Lower leg skin (tissue), 4 donors: ENCODE measurements around the gene P2RY8. TPM values are rescaled to one million over a fixed set of nuclear protein-coding genes. Genes with fewer than 3 reads are reported as not detected.
"Not testable (repeated sequence)": the region's sequence is repeated elsewhere in the genome, so short reads cannot be mapped to it uniquely, and the experiment has no call there.

Experiments
- DNase-seq, 2 donors: peaks; one replicate each; pipeline ENCODE4 v3.0.0-alpha.2; 2019; ENCODE audit warnings: low spot score in 2 of 2
- H3K4me3 ChIP-seq: fragments of 200-600 bp; sonication (generic); 2 replicates; pipeline ENCODE4 v1.5.1; 2017; ENCODE audit warnings: mild to moderate bottlenecking, low read depth; ENCODE audit not compliant: poor library complexity, severe bottlenecking
- POLR2A ChIP-seq, 2 donors: fragments of 450-650 bp; IDR thresholded peaks; one replicate each; pipeline ENCODE4 v1.6.1; 2016 to 2017; ENCODE audit warnings: antibody characterized with exemption in 2 of 2, mild to moderate bottlenecking in 1 of 2, moderate library complexity in 1 of 2
- WGBS, 2 donors: methylation state at CpG; one replicate each; pipeline ENCODE4 v1.1.5; 2018; 5-methylcytosine and 5-hydroxymethylcytosine counted together
- intact Hi-C: fragments of 100-400 bp; cut with DNase I; formaldehyde crosslinking; loops from one replicate; pipeline ENCODE4 v1.15.0; 2023; ENCODE audit warnings: low total_unique reads
- total RNA-seq, 4 donors: library from RNA; depleted of rRNA; stranded (reverse); fragments of >200 nt; gene quantifications; one replicate each; pipeline ENCODE4 v1.1.0, GENCODE V29; 2016
- TF ChIP-seq, protein P1 (sequence below), 3 donors: fragments of 450-650 bp; IDR thresholded peaks; one replicate each; pipeline ENCODE4 v1.5.1; 2016; ENCODE audit warnings: antibody characterized with exemption in 3 of 3, mild to moderate bottlenecking in 3 of 3, moderate library complexity in 2 of 3

The P2RY8 gene
- total RNA-seq, 4 donors from 2014 or later: 0.08 to 0.81 (median 0.48) TPM

DNA sequence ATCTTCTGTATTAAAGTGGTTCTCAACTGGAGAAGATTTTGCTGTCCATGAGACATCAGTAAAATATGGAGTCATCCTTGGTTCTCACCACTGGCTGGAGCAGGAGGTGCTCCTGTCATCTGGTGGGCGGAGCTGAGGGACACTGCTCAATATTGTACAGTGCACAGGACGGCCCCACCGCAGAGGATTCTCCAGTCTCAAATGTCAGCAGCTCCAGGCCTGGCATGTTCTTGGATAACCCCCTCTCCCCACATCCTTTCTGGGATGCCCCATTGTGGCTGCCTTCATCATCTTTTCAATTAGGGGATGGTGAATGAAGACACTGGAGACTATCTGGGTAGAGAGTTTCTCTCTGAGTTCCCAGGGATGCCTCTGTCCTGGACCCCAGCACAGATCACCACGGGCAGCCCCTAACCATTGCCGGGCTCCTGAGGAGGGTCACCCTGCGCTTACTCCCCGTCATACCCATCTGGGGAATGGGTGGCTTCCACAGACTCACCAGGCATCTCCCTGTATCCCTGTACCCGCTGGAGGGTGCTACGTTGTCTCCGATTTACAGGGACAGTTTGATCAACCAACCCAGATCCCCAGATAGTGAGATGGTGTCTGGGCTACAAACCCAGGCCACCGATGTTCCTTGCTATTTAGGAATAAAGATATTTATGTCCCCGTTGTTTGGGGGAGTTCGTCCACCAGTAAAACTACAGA is 21.9 kb upstream of the P2RY8 start:
- intact Hi-C loops: no loop called here

DNA sequence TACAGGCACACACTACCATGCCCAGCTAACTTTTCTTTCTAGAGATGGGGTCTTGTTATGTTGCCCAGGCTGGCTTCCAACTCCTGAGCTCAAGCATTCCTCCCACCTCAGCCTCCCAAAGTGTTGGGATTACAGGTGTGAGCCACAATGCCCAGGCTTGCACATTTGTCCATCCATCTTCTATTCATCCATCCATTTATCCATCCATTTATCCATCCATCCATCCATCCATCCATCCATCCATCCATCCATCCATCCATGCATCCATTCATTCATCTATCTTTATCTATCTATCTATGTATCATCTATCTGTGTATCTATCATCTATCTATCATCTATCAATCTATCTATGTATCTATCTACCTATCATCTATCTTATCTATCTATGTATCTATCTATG is 20.5 kb upstream of the P2RY8 start:
- intact Hi-C loops: not testable (repeated sequence)

More for the DNA sequence above, 21.9 kb upstream of the P2RY8 start:
- no peak for TF ChIP-seq POLR2A (IDR thresholded peaks at IDR 0.05)
- TF ChIP-seq, protein P1, sequence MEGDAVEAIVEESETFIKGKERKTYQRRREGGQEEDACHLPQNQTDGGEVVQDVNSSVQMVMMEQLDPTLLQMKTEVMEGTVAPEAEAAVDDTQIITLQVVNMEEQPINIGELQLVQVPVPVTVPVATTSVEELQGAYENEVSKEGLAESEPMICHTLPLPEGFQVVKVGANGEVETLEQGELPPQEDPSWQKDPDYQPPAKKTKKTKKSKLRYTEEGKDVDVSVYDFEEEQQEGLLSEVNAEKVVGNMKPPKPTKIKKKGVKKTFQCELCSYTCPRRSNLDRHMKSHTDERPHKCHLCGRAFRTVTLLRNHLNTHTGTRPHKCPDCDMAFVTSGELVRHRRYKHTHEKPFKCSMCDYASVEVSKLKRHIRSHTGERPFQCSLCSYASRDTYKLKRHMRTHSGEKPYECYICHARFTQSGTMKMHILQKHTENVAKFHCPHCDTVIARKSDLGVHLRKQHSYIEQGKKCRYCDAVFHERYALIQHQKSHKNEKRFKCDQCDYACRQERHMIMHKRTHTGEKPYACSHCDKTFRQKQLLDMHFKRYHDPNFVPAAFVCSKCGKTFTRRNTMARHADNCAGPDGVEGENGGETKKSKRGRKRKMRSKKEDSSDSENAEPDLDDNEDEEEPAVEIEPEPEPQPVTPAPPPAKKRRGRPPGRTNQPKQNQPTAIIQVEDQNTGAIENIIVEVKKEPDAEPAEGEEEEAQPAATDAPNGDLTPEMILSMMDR (IDR thresholded peaks at IDR 0.05): no peak
- 79 to 92% methylated on average over 13 of the region's 13 CpGs for WGBS, 2 donors
- peak in 1 of 2 donors; percentile 40 for DNase-seq
- H3K4me3 ChIP-seq: no peak overlapping the region

DNA sequence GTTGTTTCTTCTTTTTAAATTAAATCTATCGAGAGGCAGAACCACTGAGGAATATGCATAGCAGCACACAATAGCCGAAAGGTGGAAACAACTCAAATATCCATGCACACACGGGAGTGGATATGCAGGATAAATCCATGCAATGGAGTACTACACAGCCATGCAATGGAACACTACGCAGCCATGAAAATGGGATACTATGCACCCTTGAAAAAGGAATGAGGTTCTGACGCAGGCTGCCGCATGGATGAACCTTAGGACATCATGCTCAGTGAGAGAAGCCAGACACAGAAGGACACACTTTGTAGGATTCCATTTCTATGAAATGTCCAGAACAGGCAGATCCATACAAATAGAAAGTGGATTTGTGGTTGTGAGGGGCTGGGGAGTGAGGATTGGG is 18.4 kb upstream of the P2RY8 start:
- TF ChIP-seq POLR2A (IDR thresholded peaks at IDR 0.05): no peak
- TF ChIP-seq, protein P1 (IDR thresholded peaks at IDR 0.05): no peak
- H3K4me3 ChIP-seq: no peak overlapping the region
- intact Hi-C loops: no loop called here
- 90% methylated on average over 6 of the region's 6 CpGs for WGBS, 2 donors
- peak in 1 of 2 donors; percentile 12 for DNase-seq

More for the DNA sequence above, 20.5 kb upstream of the P2RY8 start:
- not testable (repeated sequence) for H3K4me3 ChIP-seq, DNase-seq

DNA sequence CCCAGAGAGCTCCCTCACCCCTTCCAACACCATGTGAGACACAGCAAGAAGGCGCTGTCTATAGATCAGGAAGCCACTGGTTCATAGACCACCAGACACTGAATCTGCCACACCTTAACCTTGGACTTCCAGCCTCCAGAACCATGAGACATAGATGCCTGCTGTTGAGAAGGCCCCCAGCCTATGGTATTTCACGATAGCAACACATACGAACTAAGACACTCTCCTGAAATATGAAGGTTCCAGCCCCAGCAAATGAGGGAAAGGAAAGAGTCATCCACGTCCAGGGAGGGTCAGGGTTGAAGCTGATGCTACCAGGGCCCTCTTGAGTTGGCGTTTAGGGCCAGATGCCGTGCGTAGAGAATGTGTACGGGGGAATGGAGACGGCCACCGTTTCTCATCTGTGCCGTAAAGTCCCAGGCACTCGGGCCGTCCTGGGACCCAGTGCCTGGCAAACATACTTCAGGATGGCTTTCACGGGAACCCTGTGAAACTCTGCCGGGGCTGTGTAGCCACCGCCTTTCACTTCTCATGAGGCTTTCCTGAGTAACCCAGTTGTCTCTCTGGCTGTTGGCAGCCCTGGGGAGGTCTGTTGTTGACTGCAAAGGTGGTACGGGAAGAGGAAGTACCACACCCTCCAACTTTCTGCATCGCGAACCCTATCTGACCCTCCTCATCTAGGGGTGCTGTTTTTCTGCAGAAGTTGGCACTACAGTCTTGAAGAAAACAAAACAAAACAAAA is 17.7 kb upstream of the P2RY8 start:
- intact Hi-C loops: no loop called here
- no peak for TF ChIP-seq POLR2A (IDR thresholded peaks at IDR 0.05)
- TF ChIP-seq, protein P1 (IDR thresholded peaks at IDR 0.05): no peak
- H3K4me3 ChIP-seq: no peak overlapping the region
- DNase-seq: peak in 1 of 2 donors; percentile 78
- 83% methylated on average over 19 of the region's 19 CpGs for WGBS, 2 donors

DNA sequence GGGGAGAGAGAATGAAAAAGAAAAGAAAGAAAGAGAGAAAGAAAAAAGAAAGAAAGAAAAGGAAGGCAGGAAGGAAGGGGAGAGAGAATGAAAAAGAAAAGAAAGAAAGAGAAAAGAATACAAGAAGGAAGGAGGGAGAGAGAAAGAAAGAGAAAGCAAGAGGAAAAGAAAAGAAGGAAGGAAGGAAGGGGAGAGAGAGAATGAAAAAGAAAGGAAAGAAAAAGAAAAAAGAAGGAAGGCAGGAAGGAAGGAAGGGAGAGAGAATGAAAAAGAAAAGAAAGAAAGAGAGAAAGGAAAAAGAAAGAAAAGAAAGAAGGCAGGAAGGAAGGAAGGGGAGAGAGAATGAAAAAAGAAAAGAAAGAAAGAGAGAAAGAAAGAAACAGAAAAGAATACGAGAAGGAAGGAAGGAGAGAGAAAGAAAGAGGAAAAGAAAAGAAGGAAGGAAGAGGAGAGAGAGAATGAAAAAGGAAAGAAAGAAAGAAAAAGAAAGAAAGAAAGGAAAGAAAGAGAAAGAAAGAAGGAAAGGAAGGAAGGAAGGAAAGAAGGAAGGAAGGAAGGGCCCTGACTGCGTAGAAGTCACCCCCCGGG is 15.1 kb upstream of the P2RY8 start:
- no peak overlapping the region for H3K4me3 ChIP-seq
- WGBS, 2 donors: 83 to 89% methylated on average over 3 of the region's 3 CpGs

More for the DNA sequence above, 15.1 kb upstream of the P2RY8 start:
- intact Hi-C loops: no loop called here
- DNase-seq: no peak
- TF ChIP-seq POLR2A (IDR thresholded peaks at IDR 0.05): no peak
- TF ChIP-seq, protein P1 (IDR thresholded peaks at IDR 0.05): no peak
